Coronary artery (tissue), 2 donors: ENCODE measurements around the gene GRIK4.
"Not testable (repeated sequence)": the region's sequence is repeated elsewhere in the genome, so short reads cannot be mapped to it uniquely, and the experiment has no call there.

Source experiments
- DNase-seq: peaks from one replicate; pipeline ENCODE4 v3.0.0-alpha.2; 2017; ENCODE audit warnings: low spot score
- H3K27ac ChIP-seq, 2 donors: fragments of 200-600 bp; sonication (generic); one replicate each; pipeline ENCODE4 v1.5.1; 2016 to 2019
- H3K4me3 ChIP-seq: fragments of 200-600 bp; sonication (generic); 2 replicates; pipeline ENCODE4 v1.5.1; 2016; ENCODE audit warnings: mild to moderate bottlenecking, moderate library complexity
- TF ChIP-seq, protein P1 (sequence below): fragments of 200-600 bp; sonication (generic); IDR thresholded peaks from one replicate; pipeline ENCODE4 v1.5.1; 2019; ENCODE audit warnings: antibody characterized with exemption

The GRIK4 gene

DNA sequence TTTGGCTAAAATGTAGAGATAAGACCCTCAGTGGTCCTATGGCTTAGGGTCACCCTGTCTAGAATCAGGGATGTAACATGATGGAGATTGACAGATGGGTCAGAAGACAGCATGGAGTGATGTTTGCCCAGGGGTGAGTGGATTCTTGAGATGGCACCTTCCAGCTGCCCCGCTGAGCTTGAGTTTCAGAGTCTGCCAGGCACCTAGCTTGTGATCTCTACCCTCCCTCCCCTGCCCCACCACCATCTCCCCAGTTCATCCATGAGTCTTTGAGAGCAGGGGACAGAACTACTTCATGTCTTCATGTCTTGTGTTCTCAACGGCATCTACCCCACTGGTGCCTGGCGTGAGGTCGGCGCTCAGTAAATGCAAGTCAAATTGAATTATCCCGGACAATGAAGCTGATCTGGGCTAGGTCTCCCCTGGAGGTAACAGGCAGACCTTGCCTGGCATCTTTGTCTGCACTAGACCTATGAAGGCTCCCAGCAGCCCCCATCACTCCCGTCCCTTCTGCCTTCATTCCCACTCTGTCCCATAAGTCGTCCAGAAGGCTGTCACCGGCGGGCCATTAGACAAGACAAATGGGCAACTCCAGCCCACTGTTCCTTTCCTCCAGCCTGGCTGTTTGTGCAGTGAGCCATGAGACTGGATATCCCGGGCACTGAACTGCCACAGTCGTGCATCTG is 273.2 kb downstream of the GRIK4 start:
- TF ChIP-seq, protein P1, sequence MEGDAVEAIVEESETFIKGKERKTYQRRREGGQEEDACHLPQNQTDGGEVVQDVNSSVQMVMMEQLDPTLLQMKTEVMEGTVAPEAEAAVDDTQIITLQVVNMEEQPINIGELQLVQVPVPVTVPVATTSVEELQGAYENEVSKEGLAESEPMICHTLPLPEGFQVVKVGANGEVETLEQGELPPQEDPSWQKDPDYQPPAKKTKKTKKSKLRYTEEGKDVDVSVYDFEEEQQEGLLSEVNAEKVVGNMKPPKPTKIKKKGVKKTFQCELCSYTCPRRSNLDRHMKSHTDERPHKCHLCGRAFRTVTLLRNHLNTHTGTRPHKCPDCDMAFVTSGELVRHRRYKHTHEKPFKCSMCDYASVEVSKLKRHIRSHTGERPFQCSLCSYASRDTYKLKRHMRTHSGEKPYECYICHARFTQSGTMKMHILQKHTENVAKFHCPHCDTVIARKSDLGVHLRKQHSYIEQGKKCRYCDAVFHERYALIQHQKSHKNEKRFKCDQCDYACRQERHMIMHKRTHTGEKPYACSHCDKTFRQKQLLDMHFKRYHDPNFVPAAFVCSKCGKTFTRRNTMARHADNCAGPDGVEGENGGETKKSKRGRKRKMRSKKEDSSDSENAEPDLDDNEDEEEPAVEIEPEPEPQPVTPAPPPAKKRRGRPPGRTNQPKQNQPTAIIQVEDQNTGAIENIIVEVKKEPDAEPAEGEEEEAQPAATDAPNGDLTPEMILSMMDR, result no peak
- peak; percentile 54 for DNase-seq
- Histone ChIP-seq H3K4me3 (no peak overlapping the region), H3K27ac (no peak overlapping the region)

DNA sequence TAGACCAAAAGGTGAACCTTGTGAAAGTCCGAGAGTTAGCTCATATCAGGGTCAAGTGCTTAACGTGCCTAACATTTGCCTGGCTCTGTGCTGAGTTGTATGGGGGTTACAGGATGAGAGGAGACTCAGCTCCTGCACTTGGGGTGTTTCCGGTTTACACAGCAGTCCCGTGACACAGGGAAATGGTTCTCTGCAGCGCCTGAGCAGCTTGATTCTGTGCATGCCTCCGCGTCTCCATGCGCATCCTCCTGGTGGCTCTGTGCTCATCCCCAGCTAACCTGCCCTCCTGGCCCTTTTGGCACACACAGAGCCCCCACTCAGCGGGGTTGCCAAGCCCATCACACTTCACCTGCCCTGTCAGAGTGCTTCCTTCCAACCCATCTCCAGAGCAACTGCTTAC is 274.0 kb downstream of the GRIK4 start:
- H3K4me3 ChIP-seq, result no peak overlapping the region
- TF ChIP-seq, protein P1, result no peak
- peak; percentile 63 for DNase-seq

DNA sequence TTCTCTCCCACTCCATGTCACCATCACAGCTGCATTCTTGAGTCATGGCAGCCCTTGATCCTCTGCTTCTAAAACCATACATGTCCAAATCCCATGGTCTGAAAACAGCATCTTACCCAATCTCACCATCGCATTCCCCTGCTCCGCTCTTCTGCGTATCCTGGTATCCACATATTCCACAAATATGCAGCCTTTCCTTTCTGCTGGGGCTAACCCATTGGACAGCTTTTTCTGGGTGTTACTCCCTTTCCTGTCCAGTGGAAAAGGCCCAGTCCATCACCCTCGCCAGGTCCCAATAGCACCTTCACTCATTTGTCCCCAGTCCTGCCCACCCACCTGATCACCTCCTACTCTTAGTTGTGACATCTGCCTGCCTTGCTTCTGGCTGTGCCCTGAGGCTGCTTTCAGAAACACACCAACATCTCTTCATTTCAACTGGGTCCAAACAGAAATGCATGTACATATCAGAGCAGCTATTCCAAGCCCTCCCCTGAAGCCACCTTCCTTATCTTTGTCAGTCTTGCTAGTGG is 274.7 kb downstream of the GRIK4 start:
- DNase-seq, result no peak
- no peak overlapping the region for H3K4me3 ChIP-seq
- no peak overlapping the region for H3K27ac ChIP-seq
- TF ChIP-seq, protein P1, result no peak

More for the DNA sequence above, 274.0 kb downstream of the GRIK4 start:
- H3K27ac ChIP-seq, result no peak overlapping the region

DNA sequence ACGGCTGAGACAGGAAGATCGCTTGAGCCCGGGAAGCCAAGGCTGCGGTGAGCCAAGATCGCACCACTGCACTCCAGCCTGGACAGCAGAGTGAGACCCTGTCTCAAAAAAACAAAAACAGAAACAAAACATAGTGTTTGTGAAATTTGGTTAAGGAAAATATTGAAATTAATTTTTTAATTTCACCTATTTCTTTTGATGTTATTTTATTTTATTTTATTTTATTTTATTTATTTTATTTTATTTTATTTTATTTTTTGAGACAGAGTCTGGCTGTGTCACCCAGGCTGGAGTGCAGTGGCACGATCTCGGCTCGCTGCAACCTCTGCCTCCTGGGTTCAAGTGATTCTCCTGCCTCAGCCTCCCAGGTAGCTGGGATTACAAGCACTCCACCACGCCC is 275.7 kb downstream of the GRIK4 start:
- not testable (repeated sequence) for H3K27ac ChIP-seq, DNase-seq, H3K4me3 ChIP-seq

DNA sequence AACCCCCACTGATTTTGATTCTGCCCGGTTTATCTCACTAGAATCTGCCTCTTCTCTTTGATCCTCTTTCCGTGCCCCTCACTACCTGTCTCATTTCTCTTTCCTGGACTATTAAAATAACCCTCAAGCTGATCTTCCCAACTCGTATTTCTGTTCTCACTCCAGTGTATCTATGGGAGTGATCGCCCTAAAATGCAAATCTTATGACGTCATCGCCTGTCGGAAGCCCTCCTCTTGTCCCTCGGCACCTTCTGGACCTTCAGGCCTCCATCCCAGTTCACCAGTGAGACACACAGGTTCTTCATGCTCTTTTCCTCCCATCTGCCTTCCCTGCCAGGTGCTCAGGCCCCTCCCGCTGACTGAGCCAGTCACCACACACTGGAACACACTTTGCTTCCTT is 277.8 kb downstream of the GRIK4 start:
- H3K4me3 ChIP-seq, result no peak overlapping the region
- TF ChIP-seq, protein P1, result no peak
- H3K27ac ChIP-seq, result no peak overlapping the region
- no peak for DNase-seq

DNA sequence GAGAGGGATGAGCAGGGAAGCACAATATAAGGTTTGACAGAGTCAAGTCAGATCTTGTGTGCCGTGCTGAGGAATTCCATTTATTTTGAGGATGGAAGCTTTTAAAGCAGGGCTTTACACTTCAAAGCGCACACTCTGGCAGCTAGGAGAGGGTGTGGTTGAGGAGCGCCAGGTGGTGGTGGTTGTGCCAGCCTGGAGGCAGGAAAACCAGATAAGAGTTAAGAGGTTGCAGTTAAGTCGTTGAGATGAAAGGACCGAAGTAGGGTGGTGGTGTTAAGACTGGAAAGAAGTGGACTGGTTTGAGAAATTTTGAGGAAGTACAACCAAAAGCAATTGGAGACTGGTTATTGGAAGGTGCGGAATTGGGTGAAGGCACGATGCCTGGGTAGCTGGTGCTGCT is 280.8 kb downstream of the GRIK4 start:
- no peak for DNase-seq
- H3K27ac ChIP-seq, result no peak overlapping the region
- TF ChIP-seq, protein P1, result no peak
- H3K4me3 ChIP-seq, result no peak overlapping the region

DNA sequence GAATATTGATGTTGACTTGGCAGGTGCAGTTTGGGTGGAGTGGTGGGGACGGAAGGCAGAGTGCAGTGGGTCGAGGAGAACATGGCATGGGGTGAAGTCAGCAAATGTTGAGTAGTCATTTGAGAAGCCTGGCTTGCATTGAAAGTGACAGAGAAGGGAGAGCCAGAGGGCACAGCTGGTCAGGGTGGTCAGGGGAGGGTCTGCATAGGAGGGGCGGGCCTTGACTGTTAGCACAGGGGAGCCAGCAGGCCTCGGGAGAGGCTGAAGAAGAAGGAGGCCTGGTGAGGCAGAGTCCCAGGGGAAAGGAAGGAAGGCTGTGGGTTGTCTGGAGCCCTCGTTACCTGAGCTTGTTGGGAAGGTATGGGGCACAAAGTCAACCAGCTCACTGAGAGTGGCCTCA is 281.6 kb downstream of the GRIK4 start:
- TF ChIP-seq, protein P1, result no peak
- H3K27ac ChIP-seq, result no peak overlapping the region
- no peak for DNase-seq
- no peak overlapping the region for H3K4me3 ChIP-seq
